ENCODE data around the gene KDM6B. TPM values are rescaled to one million over a fixed set of nuclear protein-coding genes. Genes with fewer than 3 reads are reported as not detected.

The KDM6B gene, protein sequence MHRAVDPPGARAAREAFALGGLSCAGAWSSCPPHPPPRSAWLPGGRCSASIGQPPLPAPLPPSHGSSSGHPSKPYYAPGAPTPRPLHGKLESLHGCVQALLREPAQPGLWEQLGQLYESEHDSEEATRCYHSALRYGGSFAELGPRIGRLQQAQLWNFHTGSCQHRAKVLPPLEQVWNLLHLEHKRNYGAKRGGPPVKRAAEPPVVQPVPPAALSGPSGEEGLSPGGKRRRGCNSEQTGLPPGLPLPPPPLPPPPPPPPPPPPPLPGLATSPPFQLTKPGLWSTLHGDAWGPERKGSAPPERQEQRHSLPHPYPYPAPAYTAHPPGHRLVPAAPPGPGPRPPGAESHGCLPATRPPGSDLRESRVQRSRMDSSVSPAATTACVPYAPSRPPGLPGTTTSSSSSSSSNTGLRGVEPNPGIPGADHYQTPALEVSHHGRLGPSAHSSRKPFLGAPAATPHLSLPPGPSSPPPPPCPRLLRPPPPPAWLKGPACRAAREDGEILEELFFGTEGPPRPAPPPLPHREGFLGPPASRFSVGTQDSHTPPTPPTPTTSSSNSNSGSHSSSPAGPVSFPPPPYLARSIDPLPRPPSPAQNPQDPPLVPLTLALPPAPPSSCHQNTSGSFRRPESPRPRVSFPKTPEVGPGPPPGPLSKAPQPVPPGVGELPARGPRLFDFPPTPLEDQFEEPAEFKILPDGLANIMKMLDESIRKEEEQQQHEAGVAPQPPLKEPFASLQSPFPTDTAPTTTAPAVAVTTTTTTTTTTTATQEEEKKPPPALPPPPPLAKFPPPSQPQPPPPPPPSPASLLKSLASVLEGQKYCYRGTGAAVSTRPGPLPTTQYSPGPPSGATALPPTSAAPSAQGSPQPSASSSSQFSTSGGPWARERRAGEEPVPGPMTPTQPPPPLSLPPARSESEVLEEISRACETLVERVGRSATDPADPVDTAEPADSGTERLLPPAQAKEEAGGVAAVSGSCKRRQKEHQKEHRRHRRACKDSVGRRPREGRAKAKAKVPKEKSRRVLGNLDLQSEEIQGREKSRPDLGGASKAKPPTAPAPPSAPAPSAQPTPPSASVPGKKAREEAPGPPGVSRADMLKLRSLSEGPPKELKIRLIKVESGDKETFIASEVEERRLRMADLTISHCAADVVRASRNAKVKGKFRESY (N-terminal part only)
- total RNA-seq = 2.8 and 15.9 TPM in 2 replicates

DNA sequence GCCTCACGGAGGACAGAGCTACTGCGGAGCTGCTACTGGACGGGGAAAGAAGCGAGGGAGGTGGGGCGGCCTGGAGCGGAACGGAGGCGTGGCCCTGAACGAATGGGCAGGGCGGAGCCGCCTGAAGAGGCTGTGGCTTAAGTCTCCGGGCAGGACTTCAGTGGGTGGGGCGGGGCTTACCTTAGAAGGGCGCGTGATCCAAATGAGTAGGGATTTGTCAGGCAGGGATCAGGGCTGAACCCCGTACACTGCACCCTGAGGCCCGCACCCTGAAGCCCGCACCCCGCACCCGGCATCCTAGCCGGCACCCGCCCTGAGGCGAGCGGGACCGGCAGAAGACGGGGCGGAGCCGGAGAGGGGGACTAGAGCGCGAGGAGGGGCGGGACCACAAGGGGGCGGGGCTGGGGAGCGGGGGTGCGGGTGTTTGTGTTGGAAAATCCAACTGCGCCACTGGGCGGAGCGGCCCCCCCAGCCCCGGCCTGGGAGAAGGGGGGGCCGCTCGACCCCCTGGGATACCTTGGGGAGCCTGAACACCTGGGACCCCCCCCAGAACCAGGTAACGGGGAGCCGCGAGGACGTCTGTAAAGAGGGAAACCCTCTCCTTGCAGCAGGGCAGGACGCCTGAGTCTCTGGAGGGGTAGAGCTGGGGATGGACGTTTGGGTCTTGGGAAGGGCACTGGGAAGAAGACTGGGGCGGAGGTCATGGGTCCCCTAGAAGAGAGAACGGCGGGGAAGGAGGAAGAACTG lies at the start of gene KDM6B:
Gene KDM6B, plus strand, starts transcription at position 423 of the 747 bp plus-strand sequence. CDS start 11,338 bp downstream, outside the sequence.
- peak; percentile 87 for DNase-seq (ENCODE audit: low read depth)

DNA sequence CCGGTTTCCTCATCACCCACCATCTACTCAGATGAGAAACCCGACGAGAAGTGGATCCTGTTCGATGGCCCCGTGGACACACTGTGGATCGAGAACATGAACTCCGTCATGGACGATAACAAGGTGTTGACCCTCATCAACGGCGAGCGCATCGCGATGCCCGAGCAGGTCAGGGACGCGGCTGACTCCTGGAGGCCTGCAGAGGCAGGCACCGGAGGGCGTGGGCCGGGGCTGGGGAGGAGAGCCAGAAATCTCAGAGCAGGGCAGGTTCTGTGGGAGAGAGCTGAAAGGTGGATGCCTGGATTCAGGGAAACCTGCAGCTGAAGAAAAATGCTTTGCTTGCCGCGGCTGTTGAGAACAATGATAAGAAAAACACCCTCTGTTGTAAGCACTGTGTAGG lies 47.2 kb upstream of the KDM6B start:
- DNase-seq (ENCODE audit: low read depth) = no peak

DNA sequence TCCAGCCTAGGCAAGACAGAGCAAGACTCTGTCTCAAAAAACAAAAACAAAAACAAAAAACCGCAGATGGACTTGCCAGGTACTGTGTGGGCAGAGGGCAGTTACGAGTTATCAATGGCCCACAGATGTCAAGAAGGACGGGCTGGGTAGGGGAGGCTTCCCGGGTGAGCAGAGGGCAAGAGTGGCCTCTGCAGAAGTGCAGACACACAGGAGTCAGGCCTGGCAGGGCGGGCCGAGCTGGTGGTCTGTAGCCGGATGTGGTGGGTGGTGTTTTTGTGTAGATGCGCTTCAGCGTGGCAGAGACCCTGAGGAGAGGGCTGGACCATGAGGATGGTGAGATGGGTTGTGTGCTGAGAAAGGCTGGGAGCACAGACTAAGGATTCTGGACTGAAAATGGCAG lies 44.9 kb upstream of the KDM6B start:
- no peak for DNase-seq (ENCODE audit: low read depth)

DNA sequence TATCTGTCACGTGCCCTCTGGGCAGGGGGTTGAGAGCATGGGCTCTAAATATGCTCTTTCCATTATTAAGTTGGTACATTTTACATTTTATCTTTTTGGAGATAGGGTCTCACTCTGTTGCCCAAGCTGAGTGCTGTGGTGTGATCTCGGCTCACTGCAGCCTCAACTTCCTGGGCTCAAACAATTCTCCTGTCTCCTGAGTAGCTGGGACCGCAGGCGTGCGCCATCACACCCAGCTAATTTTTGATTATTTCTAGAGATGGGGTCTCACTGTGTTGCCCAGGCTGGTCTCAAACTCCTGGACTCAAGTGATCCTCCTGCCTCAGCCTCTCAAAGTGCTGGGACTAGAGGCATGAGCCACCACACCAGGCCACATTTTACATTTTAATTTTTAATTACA lies 43.9 kb upstream of the KDM6B start:
- no peak for DNase-seq (ENCODE audit: low read depth)

- no peak for DNase-seq (ENCODE audit: low read depth)
Observed at GRCh38 chr17:7792611-7793010, 41.4 kb upstream of the KDM6B start.

- no peak for DNase-seq (ENCODE audit: low read depth)
Observed at GRCh38 chr17:7794075-7794663, 39.8 kb upstream of the KDM6B start.

DNA sequence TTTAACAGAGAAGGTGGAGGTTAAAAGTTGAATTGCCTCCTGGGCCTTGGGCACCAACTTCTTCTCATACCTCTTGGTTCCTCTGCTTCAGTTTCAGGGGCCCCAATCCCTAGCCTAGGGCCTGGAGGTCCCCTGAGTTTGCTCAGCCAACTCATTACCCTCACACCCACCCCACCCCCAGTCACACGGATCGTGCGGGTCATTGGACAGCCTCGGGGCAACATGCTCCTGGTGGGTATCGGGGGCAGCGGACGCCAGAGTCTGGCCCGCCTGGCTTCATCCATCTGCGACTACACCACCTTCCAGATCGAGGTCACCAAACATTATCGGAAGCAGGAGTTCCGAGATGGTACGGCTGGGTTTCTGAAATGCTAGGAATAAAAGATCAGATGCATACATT lies 36.0 kb upstream of the KDM6B start:
- no peak for DNase-seq (ENCODE audit: low read depth)

DNA sequence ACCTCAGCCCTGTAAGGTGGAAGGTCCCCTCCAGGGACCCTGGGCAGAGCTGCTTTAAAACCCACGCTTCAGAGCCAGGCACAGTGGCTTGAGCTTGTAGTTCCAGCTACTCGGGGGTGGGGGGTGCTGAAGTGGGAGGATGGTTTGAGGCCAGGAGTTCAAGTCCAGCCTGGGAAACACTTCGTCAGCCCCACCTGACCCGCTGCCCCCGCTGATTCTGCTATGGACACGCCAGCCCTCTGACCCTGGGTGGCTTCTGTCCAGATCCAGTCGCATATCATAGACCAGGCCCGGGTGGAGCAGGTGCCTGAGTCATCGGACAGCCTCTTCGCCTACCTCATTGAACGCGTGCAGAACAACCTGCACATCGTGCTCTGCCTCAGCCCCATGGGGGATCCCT lies 35.2 kb upstream of the KDM6B start:
- no peak for DNase-seq (ENCODE audit: low read depth)

DNA sequence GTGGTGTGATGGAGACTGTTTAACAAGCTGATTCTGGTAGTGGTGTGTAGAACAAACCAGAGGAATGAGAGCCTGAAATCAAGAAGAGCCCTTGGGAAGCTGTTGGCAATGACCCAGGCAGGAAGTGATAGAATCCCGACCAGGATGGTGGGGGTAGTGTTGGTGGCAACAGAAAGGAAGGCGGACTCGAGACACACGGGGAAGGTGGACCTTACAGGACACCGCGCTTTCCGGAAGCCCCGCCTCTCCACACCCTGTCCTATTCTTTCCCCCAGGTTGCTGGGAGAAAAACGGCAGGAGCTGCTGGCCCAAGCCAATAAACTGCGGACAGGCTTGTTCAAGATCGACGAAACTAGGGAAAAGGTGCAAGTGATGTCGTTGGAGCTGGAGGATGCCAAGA lies 30.0 kb upstream of the KDM6B start:
- DNase-seq (ENCODE audit: low read depth) = no peak

GRCh38 chr17:7806587-7806986 lies 27.4 kb upstream of the KDM6B start:
- no peak for DNase-seq (ENCODE audit: low read depth)

GRCh38 chr17:7807206-7807605 lies 26.8 kb upstream of the KDM6B start:
- DNase-seq (ENCODE audit: low read depth) = no peak

GRCh38 chr17:7809086-7809790 lies 24.8 kb upstream of the KDM6B start:
- peak; percentile 16 for DNase-seq (ENCODE audit: low read depth)

- DNase-seq (ENCODE audit: low read depth) = peak; percentile 33
Observed at GRCh38 chr17:7809791-7810343, 24.1 kb upstream of the KDM6B start.

DNA sequence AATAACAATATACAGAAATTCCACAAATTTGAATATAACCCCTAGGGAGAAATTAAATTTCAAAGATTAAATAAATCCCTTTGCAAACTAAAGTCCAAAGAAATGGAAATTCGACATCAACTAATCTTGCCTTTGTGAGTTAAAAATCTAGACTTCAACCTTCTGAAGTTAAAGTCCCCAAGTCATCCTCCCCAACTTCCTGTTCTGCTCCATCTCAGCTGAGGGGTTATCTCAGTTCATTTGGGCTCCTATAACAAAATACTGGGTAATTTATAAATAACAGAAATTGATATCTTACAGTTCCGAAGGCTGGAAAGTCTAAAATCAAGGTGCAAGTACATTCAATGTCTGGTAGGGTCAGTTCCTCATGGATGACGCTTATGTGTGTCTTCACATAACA lies 22.8 kb upstream of the KDM6B start:
- DNase-seq (ENCODE audit: low read depth) = no peak

DNA sequence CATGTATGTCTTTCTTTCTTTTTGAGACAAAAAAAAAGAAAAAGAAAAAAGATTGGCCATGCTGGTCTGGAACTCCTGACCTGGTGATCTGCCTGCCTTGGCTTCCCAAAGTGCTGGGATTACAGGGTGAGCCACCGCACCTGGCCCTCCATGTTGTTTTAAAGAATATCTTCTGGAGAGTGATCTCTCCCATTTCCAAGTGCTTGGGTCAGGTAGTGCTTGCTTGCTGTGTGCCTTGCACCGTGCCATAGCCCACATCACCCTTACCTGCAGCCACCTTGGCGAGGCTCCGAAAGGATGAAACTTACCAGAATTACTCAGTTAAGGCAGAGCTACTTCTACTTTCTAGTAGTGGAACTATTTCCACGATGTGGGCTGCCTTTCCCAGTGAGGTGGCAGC lies 19.0 kb upstream of the KDM6B start:
- no peak for DNase-seq (ENCODE audit: low read depth)

- no peak for DNase-seq (ENCODE audit: low read depth)
Observed at GRCh38 chr17:7816926-7817642, 16.9 kb upstream of the KDM6B start.

DNA sequence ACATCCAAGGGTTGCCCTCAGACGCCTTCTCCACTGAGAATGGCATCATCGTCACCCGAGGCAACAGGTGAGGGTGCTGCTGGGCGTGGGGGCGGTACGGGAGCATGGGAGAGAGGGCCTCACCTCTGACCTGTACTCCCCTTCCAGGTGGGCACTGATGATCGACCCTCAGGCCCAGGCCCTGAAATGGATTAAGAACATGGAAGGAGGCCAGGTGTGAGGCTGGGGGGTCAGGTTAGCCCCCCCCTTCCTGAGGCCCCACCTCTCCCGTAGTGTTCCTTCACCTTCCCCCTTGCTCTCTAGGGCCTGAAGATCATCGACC lies 16.4 kb upstream of the KDM6B start:
- no peak for DNase-seq (ENCODE audit: low read depth)

DNA sequence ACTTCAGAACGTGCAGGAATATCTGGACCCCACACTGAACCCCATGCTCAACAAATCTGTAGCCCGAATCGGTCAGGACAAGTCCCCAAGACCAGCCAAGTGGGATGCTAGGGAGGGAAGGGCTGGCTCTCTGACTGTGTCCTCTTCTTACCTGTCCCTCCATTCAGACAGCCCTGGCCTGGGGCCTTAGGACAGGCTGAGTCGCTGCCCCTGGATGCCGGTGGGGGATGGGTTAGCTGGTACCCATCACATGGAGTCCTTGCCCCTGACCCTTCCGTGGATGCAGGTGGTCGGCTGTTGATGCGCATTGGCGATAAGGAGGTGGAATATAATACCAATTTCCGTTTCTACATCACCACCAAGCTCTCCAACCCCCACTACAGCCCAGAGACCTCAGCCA lies 16.0 kb upstream of the KDM6B start:
- no peak for DNase-seq (ENCODE audit: low read depth)

DNA sequence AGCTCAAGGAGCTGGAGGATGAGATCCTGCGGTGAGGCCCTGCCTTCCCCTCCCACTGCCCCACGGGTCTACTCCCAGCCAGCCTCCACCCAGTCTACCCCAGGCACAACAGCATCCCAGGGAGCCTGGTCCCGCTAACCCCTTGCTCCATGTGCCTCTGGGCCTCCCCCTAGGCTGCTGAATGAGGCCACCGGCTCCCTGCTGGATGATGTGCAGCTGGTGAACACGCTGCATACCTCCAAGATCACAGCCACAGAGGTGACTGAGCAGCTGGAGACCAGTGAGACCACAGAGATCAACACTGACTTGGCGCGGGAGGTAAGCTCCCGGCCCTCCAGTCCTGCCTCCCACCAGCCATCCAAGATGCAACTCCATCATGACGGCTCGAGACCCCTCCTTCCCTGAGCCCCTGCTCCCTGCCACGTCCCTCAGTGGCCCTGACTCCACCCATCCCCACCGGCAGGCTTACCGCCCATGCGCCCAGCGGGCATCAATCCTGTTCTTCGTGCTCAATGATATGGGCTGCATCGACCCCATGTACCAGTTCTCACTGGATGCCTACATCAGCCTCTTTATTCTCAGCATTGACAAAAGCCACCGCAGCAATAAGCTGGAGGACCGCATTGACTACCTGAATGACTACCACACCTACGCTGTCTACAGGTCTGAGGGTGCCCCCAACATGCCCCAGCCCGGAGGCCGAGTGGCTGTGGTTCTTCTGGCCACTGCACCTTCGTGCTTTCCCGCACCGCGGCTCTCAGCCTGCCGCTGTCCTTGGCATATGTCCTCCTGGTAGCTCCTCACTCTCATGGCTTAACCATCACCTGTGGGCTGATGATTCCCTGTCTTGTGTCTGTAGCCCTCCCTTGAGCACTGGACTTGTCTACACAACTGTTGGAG lies 15.0 kb upstream of the KDM6B start:
- no peak for DNase-seq (ENCODE audit: low read depth)
